DND-41 (cell line): Measurements from ENCODE around the gene EEF2K.

Experiments
- ATAC-seq: fragments of 200-7000 bp; cut with Tn5 transposase; 3 replicates; pipeline ENCODE4 v1.9.1; 2021; ENCODE audit warnings: low read depth; ENCODE audit not compliant: insufficient read depth
- DNase-seq: peaks from one replicate; pipeline ENCODE4 v3.0.0-alpha.2; 2020
- H2AFZ ChIP-seq: 2 replicates; pipeline ENCODE4 v1.6.0; 2012; ENCODE audit warnings: low read depth, low read length
- H3K27ac ChIP-seq: 2 replicates; pipeline ENCODE4 v1.5.1; 2012; ENCODE audit warnings: low read length, inconsistent platforms
- H3K27me3 ChIP-seq: fragments of 200-600 bp; sonication (generic); 2 replicates; pipeline ENCODE4 v1.6.0; 2012; ENCODE audit warnings: low read length, mild to moderate bottlenecking, inconsistent platforms; ENCODE audit not compliant: insufficient read depth, poor library complexity
- H3K36me3 ChIP-seq: 2 replicates; pipeline ENCODE4 v1.5.1; 2012; ENCODE audit warnings: low read length, inconsistent platforms; ENCODE audit not compliant: insufficient read depth
- H3K4me1 ChIP-seq: 2 replicates; pipeline ENCODE4 v1.5.1; 2012; ENCODE audit warnings: mild to moderate bottlenecking, low read length; ENCODE audit not compliant: insufficient read depth
- H3K4me2 ChIP-seq: 2 replicates; pipeline ENCODE4 v1.6.0; 2012; ENCODE audit warnings: mild to moderate bottlenecking, moderate library complexity, low read length, inconsistent platforms; ENCODE audit not compliant: insufficient read depth
- H3K4me3 ChIP-seq, 2 experiments: fragments of 200-600 bp in 1 of 2; shearing (Covaris generic) in 1 of 2; 2 replicates each; pipeline ENCODE4 v1.5.1; 2012 to 2016; ENCODE audit warnings: inconsistent platforms in 2 of 2, low read length in 2 of 2, mild to moderate bottlenecking in 2 of 2, low read depth in 1 of 2, moderate library complexity in 1 of 2
- H3K79me2 ChIP-seq: 2 replicates; pipeline ENCODE4 v1.6.0; 2012; ENCODE audit warnings: low read length, inconsistent platforms; ENCODE audit not compliant: insufficient read depth
- H3K9ac ChIP-seq: 2 replicates; pipeline ENCODE4 v1.6.0; 2012; ENCODE audit warnings: low read depth, mild to moderate bottlenecking, inconsistent platforms, low read length, moderate library complexity
- H3K9me3 ChIP-seq: 2 replicates; pipeline ENCODE4 v1.5.1; 2012; ENCODE audit warnings: low read length, moderate library complexity, mild to moderate bottlenecking, inconsistent platforms; ENCODE audit not compliant: insufficient read depth, severe bottlenecking
- H4K20me1 ChIP-seq: 2 replicates; pipeline ENCODE4 v1.6.0; 2012; ENCODE audit warnings: low read length; ENCODE audit not compliant: insufficient read depth
- EZH2 ChIP-seq: IDR thresholded peaks from 3 replicates; pipeline ENCODE4 v1.6.1; 2012; ENCODE audit warnings: borderline replicate concordance, low read depth, mild to moderate bottlenecking, moderate library complexity, low read length, inconsistent platforms; ENCODE audit not compliant: severe bottlenecking
- TF ChIP-seq, protein P1 (sequence below): IDR thresholded peaks from 2 replicates; pipeline ENCODE4 v1.5.1; 2012; ENCODE audit warnings: borderline replicate concordance, low read length, moderate library complexity, mild to moderate bottlenecking; ENCODE audit not compliant: poor library complexity, severe bottlenecking; ENCODE audit errors: extremely low read depth

EEF2K gene

DNA sequence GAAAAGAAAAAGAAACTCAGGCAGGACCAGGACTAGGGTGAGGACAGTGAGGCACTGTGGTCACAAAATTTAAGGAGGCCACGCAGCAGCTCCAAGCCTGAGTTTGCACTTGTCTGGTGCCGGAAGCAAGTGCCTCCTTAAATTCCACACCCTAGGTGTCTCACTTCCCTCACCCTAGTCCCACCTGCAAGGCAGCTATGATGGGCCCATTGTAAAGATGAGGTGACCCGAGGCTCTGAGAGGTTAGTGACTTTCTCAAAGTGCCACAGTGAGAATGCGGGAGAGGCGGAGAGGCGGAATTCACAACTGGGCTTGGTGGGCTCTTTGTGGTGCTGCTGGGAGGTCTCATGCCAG is 21.5 kb upstream of the EEF2K start:
- Histone ChIP-seq H3K27ac (no peak overlapping the region), H2AFZ (no peak overlapping the region), H3K4me2 (no peak overlapping the region), H3K9me3 (no peaks in the 10 kb centered on the region), H3K36me3 (no peaks in the 10 kb centered on the region), H3K9ac (no peak overlapping the region), H3K27me3 (no peaks in the 10 kb centered on the region), H3K4me1 (peaks cover 15% of the 10 kb centered on the region), H4K20me1 (no peaks in the 10 kb centered on the region), H3K79me2 (no peaks in the 10 kb centered on the region), H3K4me3 (no peak overlapping the region)
- DNase-seq (no peak), ATAC-seq (no peak)
- TF ChIP-seq, protein P1, sequence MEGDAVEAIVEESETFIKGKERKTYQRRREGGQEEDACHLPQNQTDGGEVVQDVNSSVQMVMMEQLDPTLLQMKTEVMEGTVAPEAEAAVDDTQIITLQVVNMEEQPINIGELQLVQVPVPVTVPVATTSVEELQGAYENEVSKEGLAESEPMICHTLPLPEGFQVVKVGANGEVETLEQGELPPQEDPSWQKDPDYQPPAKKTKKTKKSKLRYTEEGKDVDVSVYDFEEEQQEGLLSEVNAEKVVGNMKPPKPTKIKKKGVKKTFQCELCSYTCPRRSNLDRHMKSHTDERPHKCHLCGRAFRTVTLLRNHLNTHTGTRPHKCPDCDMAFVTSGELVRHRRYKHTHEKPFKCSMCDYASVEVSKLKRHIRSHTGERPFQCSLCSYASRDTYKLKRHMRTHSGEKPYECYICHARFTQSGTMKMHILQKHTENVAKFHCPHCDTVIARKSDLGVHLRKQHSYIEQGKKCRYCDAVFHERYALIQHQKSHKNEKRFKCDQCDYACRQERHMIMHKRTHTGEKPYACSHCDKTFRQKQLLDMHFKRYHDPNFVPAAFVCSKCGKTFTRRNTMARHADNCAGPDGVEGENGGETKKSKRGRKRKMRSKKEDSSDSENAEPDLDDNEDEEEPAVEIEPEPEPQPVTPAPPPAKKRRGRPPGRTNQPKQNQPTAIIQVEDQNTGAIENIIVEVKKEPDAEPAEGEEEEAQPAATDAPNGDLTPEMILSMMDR: no peak
- no peak for TF ChIP-seq EZH2

- Histone ChIP-seq H3K4me2 (no peak overlapping the region), H4K20me1 (no peaks in the 10 kb centered on the region), H3K36me3 (no peaks in the 10 kb centered on the region), H3K4me1 (peaks cover 30% of the 10 kb centered on the region), H3K9me3 (no peaks in the 10 kb centered on the region), H2AFZ (no peak overlapping the region), H3K4me3 (no peak overlapping the region), H3K9ac (no peak overlapping the region), H3K27ac (no peak overlapping the region), H3K27me3 (no peaks in the 10 kb centered on the region), H3K79me2 (no peaks in the 10 kb centered on the region)
- DNase-seq: no peak
- ATAC-seq: no peak
- TF ChIP-seq, protein P1: peak; percentile 42
- no peak for TF ChIP-seq EZH2
These were observed 19.6 kb upstream of the EEF2K start for GRCh38 chr16:22186517-22186916.

DNA sequence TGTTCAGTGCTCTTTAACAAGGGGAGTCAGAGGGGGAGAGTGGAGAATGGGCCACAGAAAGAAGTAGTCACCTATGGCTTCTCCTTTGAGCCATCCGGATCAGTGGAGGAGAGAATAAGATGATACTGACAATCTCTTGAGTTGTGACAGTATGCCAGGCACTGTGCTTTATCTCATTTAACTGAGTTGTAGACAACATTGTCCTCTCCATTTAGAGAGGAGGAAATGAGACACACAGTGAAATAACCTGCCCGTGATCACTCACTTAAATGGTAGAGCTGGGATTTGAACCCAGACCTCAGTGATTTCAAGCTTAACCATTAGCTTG is 17.8 kb upstream of the EEF2K start:
- ATAC-seq (no peak), DNase-seq (no peak)
- H3K9me3 ChIP-seq: no peaks in the 10 kb centered on the region
- H3K4me3 ChIP-seq: no peak overlapping the region
- no peak overlapping the region for H3K9ac ChIP-seq
- H3K4me1 ChIP-seq: peaks cover 46% of the 10 kb centered on the region
- H3K36me3 ChIP-seq: no peaks in the 10 kb centered on the region
- TF ChIP-seq, protein P1: no peak
- TF ChIP-seq EZH2: no peak
- no peak overlapping the region for H3K27ac ChIP-seq
- peak overlapping the region; percentile 97; the same call in 1 of the 2 replicates for H3K4me2 ChIP-seq
- H4K20me1 ChIP-seq: no peaks in the 10 kb centered on the region
- H2AFZ ChIP-seq: no peak overlapping the region
- H3K27me3 ChIP-seq: no peaks in the 10 kb centered on the region
- H3K79me2 ChIP-seq: no peaks in the 10 kb centered on the region
